NCI-H187 (cell line): ENCODE data around the gene KAZN.

Source experiments
- DNase-seq, 2 experiments: peaks; one replicate each; lab custom pipeline; 2025; lab: John Stamatoyannopoulos, UW

The KAZN gene

GRCh38 chr1:14614341-14614740 is 15.9 kb downstream of the KAZN start:
- DNase-seq: no peak

DNA sequence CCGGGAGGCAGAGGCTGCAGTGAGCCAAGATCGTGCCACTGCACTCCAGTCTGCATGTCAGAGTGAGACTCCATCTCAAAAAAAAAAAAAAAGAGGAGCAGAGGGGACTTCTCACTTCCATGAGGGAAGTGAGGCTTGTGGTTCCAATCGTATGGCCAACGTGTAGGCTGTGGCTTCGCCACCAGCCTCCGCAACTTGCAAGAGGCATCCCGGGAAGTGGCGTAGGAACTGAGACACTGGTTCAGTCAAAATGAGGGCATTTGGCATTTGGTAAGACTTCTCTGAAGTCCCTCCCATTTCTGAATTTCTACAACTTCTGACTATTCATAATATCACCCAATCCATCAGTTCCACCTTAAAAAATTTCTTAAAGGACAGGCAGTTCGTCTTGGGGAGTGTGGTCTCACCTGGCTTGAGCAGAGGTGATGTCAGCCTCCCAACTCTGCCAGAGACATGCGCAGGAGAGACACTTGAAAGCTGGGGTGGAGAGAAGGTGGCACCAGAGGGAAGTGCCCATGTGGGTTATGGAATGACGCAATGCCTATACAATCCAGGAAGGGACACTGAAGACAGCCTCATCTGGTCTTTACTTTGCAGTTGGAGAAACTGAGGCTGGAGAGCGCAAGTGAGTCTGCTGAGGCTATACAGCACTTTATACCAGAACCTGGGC is 17.2 kb downstream of the KAZN start:
- no peak for DNase-seq

DNA sequence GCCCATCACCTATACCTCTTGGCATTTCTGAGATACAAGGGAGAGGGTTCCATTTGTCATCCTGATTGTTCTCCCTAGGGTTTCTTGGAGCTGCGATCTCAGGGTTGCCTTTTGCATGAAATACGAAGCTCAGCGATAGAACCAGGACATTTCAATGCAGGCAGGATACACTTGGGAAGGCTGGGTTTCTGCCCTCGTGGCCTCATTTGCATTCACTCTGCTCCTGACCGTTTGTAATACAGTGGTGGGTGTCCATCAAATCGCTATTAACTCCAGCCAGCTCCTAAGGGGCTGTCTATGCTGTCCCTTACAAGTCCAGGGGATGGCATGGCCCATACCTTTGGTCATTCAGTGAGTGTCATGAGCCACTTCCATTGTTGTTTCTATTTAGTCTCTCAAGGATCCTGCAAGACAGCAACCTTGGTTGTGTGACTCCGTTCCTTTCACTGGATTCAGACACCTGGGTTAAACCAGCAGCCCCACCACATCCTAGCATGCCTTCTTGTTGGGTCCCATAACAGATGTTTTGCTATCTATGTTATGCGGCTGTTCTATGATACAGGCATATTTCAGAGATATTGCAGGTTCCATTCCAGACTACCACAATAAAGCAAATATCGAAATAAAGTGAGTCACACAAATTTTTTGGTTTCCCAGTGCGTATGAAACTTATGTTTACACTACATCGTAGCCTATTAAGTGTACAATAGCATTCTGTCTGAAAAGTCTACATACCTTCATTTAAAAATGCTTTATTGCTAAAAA is 18.3 kb downstream of the KAZN start:
- DNase-seq: no peak

DNA sequence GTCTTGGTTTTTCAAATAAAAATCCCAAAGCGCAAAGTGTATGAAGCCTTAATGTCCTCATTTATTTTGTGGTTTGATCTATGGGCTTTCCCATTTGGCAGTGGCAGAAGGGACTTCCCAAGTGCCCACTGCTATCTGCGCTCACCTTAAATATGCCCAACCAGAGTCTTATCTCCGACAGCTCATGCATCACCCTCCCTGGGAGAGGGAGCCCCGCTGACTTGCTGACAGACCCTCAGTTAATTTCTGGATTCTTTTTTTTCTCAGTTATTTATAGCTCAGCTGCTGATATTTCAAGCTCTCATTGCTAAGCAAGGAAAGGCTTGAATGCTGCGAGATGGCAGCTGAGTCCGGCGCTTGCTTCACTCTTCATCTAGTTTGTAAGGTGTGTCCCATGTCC is 19.3 kb downstream of the KAZN start:
- DNase-seq: no peak

GRCh38 chr1:14620941-14621340 is 22.5 kb downstream of the KAZN start:
- DNase-seq: no peak

- DNase-seq: no peak
Measured at GRCh38 chr1:14623090-14623489, 24.6 kb downstream of the KAZN start.

GRCh38 chr1:14624941-14625340 is 26.5 kb downstream of the KAZN start:
- no peak for DNase-seq

- no peak for DNase-seq
Measured at GRCh38 chr1:14625572-14625971, 27.1 kb downstream of the KAZN start.

DNA sequence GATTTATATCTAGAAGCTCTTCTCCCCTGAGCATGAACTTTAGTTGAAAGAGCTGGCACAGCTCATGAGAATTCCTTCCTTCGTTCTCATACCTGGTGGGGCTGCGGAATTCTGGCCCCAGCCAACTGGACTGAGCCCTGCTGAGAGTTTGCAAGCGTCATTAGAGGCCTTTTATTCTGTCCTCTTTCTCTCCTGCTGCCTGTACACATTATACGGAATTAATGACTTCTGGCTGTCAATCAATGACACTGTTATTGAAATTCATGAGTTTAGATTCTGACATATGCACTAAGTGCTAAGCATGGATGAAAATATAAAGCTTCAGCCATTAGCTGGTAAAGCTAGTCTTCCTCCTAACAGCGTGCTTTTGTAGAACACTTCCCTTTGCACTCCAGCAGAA is 27.5 kb downstream of the KAZN start:
- no peak for DNase-seq

GRCh38 chr1:14626869-14627607 is 28.6 kb downstream of the KAZN start:
- DNase-seq: no peak

DNA sequence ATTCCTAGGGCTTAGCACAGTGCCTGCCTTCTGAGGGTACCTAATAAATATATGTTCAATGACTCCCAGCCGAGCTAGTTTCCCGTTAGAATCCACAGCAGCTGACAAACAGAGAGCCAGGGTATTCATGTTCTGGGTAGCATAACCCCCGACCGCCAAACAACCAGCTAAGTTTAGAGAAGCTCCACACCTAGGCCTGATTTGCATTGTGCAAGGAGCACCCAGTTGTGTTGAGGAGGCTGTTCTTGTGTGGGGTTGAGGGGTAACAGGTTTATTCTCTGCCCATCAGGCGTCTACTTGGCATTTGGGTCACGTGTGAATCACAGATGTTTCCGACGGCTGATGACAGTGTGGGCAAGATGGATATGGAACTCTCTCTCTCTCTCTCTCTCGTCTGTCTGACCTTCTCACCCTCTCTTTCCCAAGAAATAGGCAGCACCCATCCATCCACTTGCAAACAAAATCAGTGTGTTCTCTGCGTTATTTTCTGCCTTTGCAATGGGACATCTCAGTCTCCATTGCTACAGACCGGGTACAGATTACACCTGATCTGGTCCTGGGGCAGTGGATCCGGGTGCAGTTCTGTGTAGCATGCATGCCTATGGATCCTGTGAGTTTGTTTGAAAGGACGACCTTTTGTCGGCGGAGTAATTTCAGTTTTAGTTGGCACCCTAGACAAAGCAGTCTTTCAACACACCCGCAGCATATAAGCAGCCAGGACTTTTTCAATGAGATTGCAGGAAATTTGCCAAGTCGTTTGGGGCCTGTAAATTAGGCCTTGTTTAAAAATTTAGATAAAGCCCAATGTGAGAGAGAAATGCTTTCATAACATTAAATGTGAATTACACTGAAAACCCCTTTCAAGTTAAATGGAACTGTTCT is 29.4 kb downstream of the KAZN start:
- no peak for DNase-seq

- DNase-seq: no peak
Measured at GRCh38 chr1:14629363-14630014, 31.0 kb downstream of the KAZN start.

GRCh38 chr1:14630986-14631385 is 32.5 kb downstream of the KAZN start:
- no peak for DNase-seq

DNA sequence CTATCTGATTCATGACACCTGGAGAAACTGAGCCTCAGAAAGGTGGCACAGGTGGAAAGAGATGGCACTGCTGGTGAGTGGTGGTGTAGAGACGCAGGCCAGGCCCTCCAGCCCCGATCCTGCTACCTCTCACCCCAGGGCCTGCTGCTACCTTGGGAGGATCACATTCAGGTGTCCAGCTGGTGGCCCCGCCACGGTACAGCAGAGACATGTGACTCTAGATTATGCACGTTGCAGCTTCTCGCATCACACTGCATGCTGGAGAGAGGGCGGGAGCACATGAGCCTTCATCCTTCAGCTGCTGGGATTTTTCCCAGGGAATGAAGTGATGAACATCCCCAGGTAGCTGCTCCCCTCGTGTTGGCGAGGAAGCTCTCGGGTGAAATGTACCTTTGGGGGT is 32.9 kb downstream of the KAZN start:
- no peak for DNase-seq

DNA sequence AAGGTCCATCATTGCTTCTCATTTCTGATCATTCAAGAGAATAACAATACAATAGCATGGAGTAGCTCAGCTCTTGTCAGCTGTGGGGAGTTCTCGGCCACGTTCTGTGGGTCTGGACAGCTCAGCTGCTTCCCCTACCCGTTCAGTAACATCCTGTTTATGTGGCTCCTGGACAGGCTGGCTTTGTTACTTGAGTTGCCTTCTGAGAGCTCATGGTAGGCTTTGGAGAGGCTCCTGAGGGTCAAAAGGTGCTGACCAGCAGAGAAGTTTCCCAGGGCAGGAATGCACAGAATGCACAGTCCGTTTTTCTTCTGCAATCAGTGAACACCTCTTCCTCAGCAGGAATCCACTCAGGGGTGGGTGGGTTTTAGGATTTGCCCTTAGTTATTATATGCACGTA is 36.0 kb downstream of the KAZN start:
- DNase-seq: no peak

GRCh38 chr1:14635421-14635820 is 36.9 kb downstream of the KAZN start:
- DNase-seq: no peak

DNA sequence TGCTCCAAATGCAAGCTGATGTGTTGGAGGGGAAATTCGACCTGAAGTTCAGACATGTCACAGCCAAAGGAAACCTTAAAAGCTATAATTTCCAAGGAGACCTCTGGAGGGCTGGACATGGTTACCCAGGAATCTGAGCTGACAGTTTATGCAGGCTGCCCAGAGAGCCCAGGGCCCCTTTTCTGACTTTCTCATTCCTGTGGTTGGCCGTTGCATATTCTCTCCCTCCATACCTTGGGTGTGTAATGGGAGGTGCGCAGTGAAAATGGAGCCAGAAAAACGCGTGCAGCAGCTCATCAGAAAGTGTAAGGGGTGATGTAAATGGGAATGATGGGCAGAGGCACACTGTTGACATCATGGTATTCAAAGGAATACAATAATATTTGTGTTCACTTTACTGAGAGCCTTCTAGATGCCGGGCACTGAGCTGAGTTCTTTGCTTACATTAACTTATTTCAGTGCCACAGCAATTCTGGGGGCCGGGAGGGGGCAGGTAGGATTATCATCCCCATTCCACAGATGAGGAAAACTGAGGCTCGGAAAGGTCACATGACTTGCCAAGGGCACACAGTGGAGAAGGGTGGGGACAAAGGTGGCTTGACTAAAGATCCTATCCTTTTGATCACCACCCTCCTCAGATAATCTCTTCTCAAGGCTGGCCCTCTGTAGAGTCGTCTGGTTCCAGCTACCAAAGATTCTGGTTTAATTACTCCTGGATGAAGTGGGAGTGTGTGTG is 38.6 kb downstream of the KAZN start:
- DNase-seq: no peak

GRCh38 chr1:14639291-14640050 is 41.0 kb downstream of the KAZN start:
- no peak for DNase-seq

GRCh38 chr1:14642712-14643111 is 44.2 kb downstream of the KAZN start:
- no peak for DNase-seq

DNA sequence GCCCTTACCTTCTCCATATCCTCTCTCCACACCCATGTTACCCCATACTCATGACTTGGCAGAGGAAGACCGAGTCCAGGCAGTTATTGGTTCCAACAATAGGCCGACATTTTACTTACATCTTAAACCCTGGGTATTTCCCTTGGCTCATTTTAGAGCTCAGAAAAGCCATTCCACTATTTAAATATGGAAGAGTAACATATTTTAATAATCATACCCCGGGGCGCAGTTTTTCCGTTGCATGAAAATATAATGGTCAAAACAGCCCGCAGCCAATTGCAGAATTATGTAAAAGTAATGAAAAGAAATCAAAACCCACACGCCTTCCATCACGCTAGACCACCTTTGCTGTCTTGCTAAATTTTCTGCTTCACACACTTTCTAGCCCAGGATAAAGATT is 48.5 kb downstream of the KAZN start:
- DNase-seq: no peak
